CD14-positive monocyte (primary cell): Measurements from ENCODE around the gene ARL3. TPM values are rescaled to one million over a fixed set of nuclear protein-coding genes. Genes with fewer than 3 reads are reported as not detected.

ENCODE experiments used
- DNase-seq, 3 donors: peaks; one replicate each; pipeline ENCODE4 v3.0.0-alpha.2; 2011 to 2022
- H2AFZ ChIP-seq: 2 replicates; pipeline ENCODE4 v1.6.0; 2012; ENCODE audit warnings: mild to moderate bottlenecking, low read depth, low read length, inconsistent platforms; ENCODE audit not compliant: insufficient read depth, poor library complexity, severe bottlenecking
- H3K27ac ChIP-seq, 2 donors: 1 replicate in 1 of 2; 2 replicates in 1 of 2; pipeline ENCODE4 v1.5.1; 2012 to 2013; ENCODE audit warnings: low read length in 2 of 2, control low read depth in 1 of 2, inconsistent platforms in 1 of 2, low read depth in 1 of 2, mild to moderate bottlenecking in 1 of 2
- H3K27me3 ChIP-seq, 2 donors: one replicate each; pipeline versions ENCODE4 v1.6.0 to v1.6.1; 2011 to 2013; ENCODE audit warnings: low read length in 2 of 2; ENCODE audit not compliant: control insufficient read depth in 2 of 2, insufficient read depth in 2 of 2
- H3K36me3 ChIP-seq, 2 donors: replicated peaks in 1 of 2; 1 replicate in 1 of 2; 2 replicates in 1 of 2; pipeline versions ENCODE4 v1.5.1 to v1.6.1; 2012 to 2013; ENCODE audit warnings: low read length in 2 of 2, control low read depth in 1 of 2, inconsistent platforms in 1 of 2, mild to moderate bottlenecking in 1 of 2; ENCODE audit not compliant: insufficient read depth in 2 of 2, control insufficient read depth in 1 of 2
- H3K4me1 ChIP-seq, 2 donors: 1 replicate in 1 of 2; 2 replicates in 1 of 2; pipeline versions ENCODE4 v1.5.1 to v1.6.1; 2012 to 2013; ENCODE audit warnings: low read length in 2 of 2, control low read depth in 1 of 2, inconsistent platforms in 1 of 2, mild to moderate bottlenecking in 1 of 2, moderate library complexity in 1 of 2; ENCODE audit not compliant: insufficient read depth in 2 of 2, control insufficient read depth in 1 of 2
- H3K4me2 ChIP-seq: replicated peaks from 2 replicates; pipeline ENCODE3; 2012; ENCODE audit warnings: low read length, moderate library complexity, mild to moderate bottlenecking; ENCODE audit not compliant: poor library complexity, severe bottlenecking; ENCODE audit errors: extremely low read depth
- H3K4me3 ChIP-seq, 3 experiments: fragments of 200-600 bp in 1 of 3; sonication (generic) in 1 of 3; replicated peaks in 1 of 3; 1 replicate in 2 of 3; 2 replicates in 1 of 3; pipeline ENCODE4 v1.5.1; 2011 to 2013; ENCODE audit warnings: low read length in 3 of 3, mild to moderate bottlenecking in 3 of 3, control low read depth in 2 of 3, low read depth in 2 of 3, inconsistent platforms in 1 of 3, moderate library complexity in 1 of 3
- H3K79me2 ChIP-seq: 2 replicates; pipeline ENCODE4 v1.6.0; 2012; ENCODE audit warnings: mild to moderate bottlenecking, control low read depth, inconsistent platforms, low read length, moderate library complexity; ENCODE audit not compliant: insufficient read depth
- H3K9ac ChIP-seq: 2 replicates; pipeline ENCODE4 v1.6.0; 2017; ENCODE audit warnings: low read length, mild to moderate bottlenecking; ENCODE audit not compliant: insufficient read depth, poor library complexity, severe bottlenecking
- H3K9me3 ChIP-seq, 2 donors: replicated peaks in 1 of 2; 1 replicate in 1 of 2; 2 replicates in 1 of 2; pipeline versions ENCODE4 v1.5.1 to v1.6.1; 2012 to 2013; ENCODE audit warnings: low read length in 2 of 2, control low read depth in 1 of 2; ENCODE audit not compliant: control insufficient read depth in 1 of 2, insufficient read depth in 1 of 2
- H4K20me1 ChIP-seq: 2 replicates; pipeline ENCODE4 v1.6.0; 2012; ENCODE audit warnings: mild to moderate bottlenecking, low read length, control low read depth, moderate library complexity; ENCODE audit not compliant: insufficient read depth
- H3K27ac Mint-ChIP-seq, 7 donors: one replicate each; pipeline ENCODE4 v1.8.0; 2020; ENCODE audit warnings: mild to moderate bottlenecking in 7 of 7, mixed read lengths in 7 of 7, moderate library complexity in 6 of 7, inconsistent platforms in 2 of 7
- H3K27me3 Mint-ChIP-seq, 3 donors: one replicate each; pipeline ENCODE4 v1.8.0; 2021 to 2022; ENCODE audit warnings: low read depth in 3 of 3, mild to moderate bottlenecking in 3 of 3, mixed read lengths in 3 of 3, moderate library complexity in 3 of 3, inconsistent platforms in 1 of 3
- H3K36me3 Mint-ChIP-seq, 2 donors: one replicate each; pipeline ENCODE4 v1.8.0; 2020; ENCODE audit warnings: mixed read lengths in 2 of 2, inconsistent platforms in 1 of 2, mild to moderate bottlenecking in 1 of 2
- H3K4me1 Mint-ChIP-seq: one replicate; pipeline ENCODE4 v1.8.0; 2020; ENCODE audit warnings: mild to moderate bottlenecking, mixed read lengths
- H3K4me3 Mint-ChIP-seq, 2 donors: one replicate each; pipeline ENCODE4 v1.8.0; 2020; ENCODE audit warnings: mild to moderate bottlenecking in 2 of 2, mixed read lengths in 2 of 2, moderate library complexity in 1 of 2
- H3K9me3 Mint-ChIP-seq, 7 donors: one replicate each; pipeline ENCODE4 v1.8.0; 2020 to 2022; ENCODE audit warnings: mixed read lengths in 7 of 7, mild to moderate bottlenecking in 6 of 7, moderate library complexity in 6 of 7, inconsistent platforms in 2 of 7
- WGBS: methylation state at CpG from one replicate; pipeline ENCODE4 v1.1.5; 2013; ENCODE audit warnings: missing lambda C conversion rate; ENCODE audit not compliant: insufficient coverage; 5-methylcytosine and 5-hydroxymethylcytosine counted together
- intact Hi-C, 2 donors: fragments of 100-400 bp; cut with micrococcal nuclease; formaldehyde crosslinking; loops; one replicate each; pipeline versions ENCODE4 v1.15.0 to v1.15.1; 2023
- polyA plus RNA-seq, 3 donors: library from polyadenylated mRNA; depleted of rRNA in 1 of 3; unstranded in 2 of 3; stranded (reverse) in 1 of 3; fragments of 300-500 nt in 2 of 3; fragments of >200 nt in 1 of 3; fragmentation: Illumina TruSeq in 2 of 3; gene quantifications; 1 replicate in 2 of 3; 2 replicates in 1 of 3; pipeline ENCODE4 v1.2.3, GENCODE V29; 2012 to 2021
- TF ChIP-seq, protein P1 (sequence below): fragments of 200-600 bp; IDR thresholded peaks from one replicate; pipeline ENCODE4 v1.8.0; 2022; ENCODE audit warnings: antibody characterized with exemption, mild to moderate bottlenecking

The ARL3 gene
- polyA plus RNA-seq, 3 donors, result 2.8 to 6.3 (median 6.0) TPM

GRCh38 chr10:102705531-102705930 is 8.7 kb downstream of the ARL3 start:
- H3K27me3 Mint-ChIP-seq, result no peaks in the 10 kb centered on the region
- H3K27ac Mint-ChIP-seq, result no peak overlapping the region
- Histone ChIP-seq H4K20me1 (peaks cover 7% of the 10 kb centered on the region), H3K27ac (no peak overlapping the region), H3K27me3 (no peaks in the 10 kb centered on the region), H3K36me3 (no peaks in the 10 kb centered on the region), H3K4me2 (no peak overlapping the region), H3K4me3 (no peak overlapping the region), H3K4me1 (peaks cover 0 to 6% of the 10 kb centered on the region in 2 donors), H3K9ac (no peak overlapping the region), H3K9me3 (no peaks in the 10 kb centered on the region), H3K79me2 (peaks cover 6% of the 10 kb centered on the region), H2AFZ (no peak overlapping the region)
- H3K9me3 Mint-ChIP-seq, result peaks cover 0 to 2% (median 0%) of the 10 kb centered on the region in 7 donors
- H3K36me3 Mint-ChIP-seq, result peaks cover 10 to 16% of the 10 kb centered on the region in 2 donors
- TF ChIP-seq, protein P1, sequence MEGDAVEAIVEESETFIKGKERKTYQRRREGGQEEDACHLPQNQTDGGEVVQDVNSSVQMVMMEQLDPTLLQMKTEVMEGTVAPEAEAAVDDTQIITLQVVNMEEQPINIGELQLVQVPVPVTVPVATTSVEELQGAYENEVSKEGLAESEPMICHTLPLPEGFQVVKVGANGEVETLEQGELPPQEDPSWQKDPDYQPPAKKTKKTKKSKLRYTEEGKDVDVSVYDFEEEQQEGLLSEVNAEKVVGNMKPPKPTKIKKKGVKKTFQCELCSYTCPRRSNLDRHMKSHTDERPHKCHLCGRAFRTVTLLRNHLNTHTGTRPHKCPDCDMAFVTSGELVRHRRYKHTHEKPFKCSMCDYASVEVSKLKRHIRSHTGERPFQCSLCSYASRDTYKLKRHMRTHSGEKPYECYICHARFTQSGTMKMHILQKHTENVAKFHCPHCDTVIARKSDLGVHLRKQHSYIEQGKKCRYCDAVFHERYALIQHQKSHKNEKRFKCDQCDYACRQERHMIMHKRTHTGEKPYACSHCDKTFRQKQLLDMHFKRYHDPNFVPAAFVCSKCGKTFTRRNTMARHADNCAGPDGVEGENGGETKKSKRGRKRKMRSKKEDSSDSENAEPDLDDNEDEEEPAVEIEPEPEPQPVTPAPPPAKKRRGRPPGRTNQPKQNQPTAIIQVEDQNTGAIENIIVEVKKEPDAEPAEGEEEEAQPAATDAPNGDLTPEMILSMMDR, result no peak
- DNase-seq, result peak in 1 of 3 donors; percentile 16
- H3K4me1 Mint-ChIP-seq, result peaks cover 8% of the 10 kb centered on the region
- intact Hi-C loops, result no loop called here
- WGBS, result 0% methylated on average over 1 of the region's 2 CpGs
- H3K4me3 Mint-ChIP-seq, result no peak overlapping the region

- Mint-ChIP-seq H3K4me3 (no peak overlapping the region), H3K9me3 (peaks cover 0 to 2% (median 0%) of the 10 kb centered on the region in 7 donors), H3K4me1 (peaks cover 8% of the 10 kb centered on the region), H3K27me3 (no peaks in the 10 kb centered on the region), H3K27ac (no peak overlapping the region), H3K36me3 (peaks cover 10 to 16% of the 10 kb centered on the region in 2 donors)
- H3K4me3 ChIP-seq, result no peak overlapping the region
- 100% methylated on average over 4 of the region's 6 CpGs for WGBS
- no peak for DNase-seq
- H3K27ac ChIP-seq, result no peak overlapping the region
- H2AFZ ChIP-seq, result no peak overlapping the region
- TF ChIP-seq, protein P1, result no peak
- H3K4me2 ChIP-seq, result no peak overlapping the region
- H3K9me3 ChIP-seq, result no peaks in the 10 kb centered on the region
- H3K79me2 ChIP-seq, result peaks cover 4% of the 10 kb centered on the region
- peaks cover 0 to 6% of the 10 kb centered on the region in 2 donors for H3K4me1 ChIP-seq
- no peaks in the 10 kb centered on the region for H3K36me3 ChIP-seq
- peaks cover 7% of the 10 kb centered on the region for H4K20me1 ChIP-seq
- no peaks in the 10 kb centered on the region for H3K27me3 ChIP-seq
- no peak overlapping the region for H3K9ac ChIP-seq
- intact Hi-C loops, result no loop called here
Observed at GRCh38 chr10:102704915-102705314, 9.3 kb downstream of the ARL3 start.
